Measurements from ENCODE around the gene FAU. TPM values are rescaled to one million over a fixed set of nuclear protein-coding genes. Genes with fewer than 3 reads are reported as not detected.

The FAU gene
- total and polyA plus RNA-seq, 4 donors = 334 to 1,580 (median 978) TPM

GRCh38 chr11:65078786-65079342 is 43.1 kb downstream of the FAU start:
- no peak for TF ChIP-seq CTCF (IDR thresholded peaks at IDR 0.05; ENCODE audit: control extremely low read depth, extremely low read depth)
- 94 to 96% methylated on average over 9 of the region's 9 CpGs for WGBS, 2 donors
- Histone ChIP-seq H3K4me1 (ENCODE audit: control insufficient read depth in 5 of 5, insufficient read depth in 5 of 5, low read length in 5 of 5) (peaks cover 0 to 12% (median 5%) of the 10 kb centered on the region in 5 donors), H3K27me3 (ENCODE audit: control insufficient read depth in 3 of 3, insufficient read depth in 3 of 3, low read length in 2 of 3) (no peaks in the 10 kb centered on the region), H3K4me3 (no peak overlapping the region), H3K36me3 (ENCODE audit: control insufficient read depth in 4 of 4, insufficient read depth in 4 of 4, low read length in 4 of 4) (peaks cover 0 to 13% (median 1%) of the 10 kb centered on the region in 4 donors), H3K27ac (ENCODE audit: low read depth in 1 of 2, low read length in 1 of 2) (no peak overlapping the region), H3K9ac (ENCODE audit: insufficient read depth in 1 of 2, low read length in 2 of 2) (no peak overlapping the region), H3K9me3 (ENCODE audit: control insufficient read depth in 4 of 4, insufficient read depth in 3 of 4, low read length in 3 of 4) (no peaks in the 10 kb centered on the region)
- DNase-seq (no peak), ATAC-seq (ENCODE audit: insufficient read depth, low FRiP score) (no peak)

- H3K9me3 ChIP-seq (ENCODE audit: control insufficient read depth in 4 of 4, insufficient read depth in 3 of 4, low read length in 3 of 4) = no peaks in the 10 kb centered on the region
- peak; percentile 47 for ATAC-seq (ENCODE audit: insufficient read depth, low FRiP score)
- DNase-seq = no peak
- no peak overlapping the region for H3K27ac ChIP-seq (ENCODE audit: low read depth in 1 of 2, low read length in 1 of 2)
- TF ChIP-seq CTCF (IDR thresholded peaks at IDR 0.05; ENCODE audit: control extremely low read depth, extremely low read depth) = peak; percentile 42
- H3K4me3 ChIP-seq = no peak overlapping the region
- H3K4me1 ChIP-seq (ENCODE audit: control insufficient read depth in 5 of 5, insufficient read depth in 5 of 5, low read length in 5 of 5) = peaks cover 0 to 6% (median 3%) of the 10 kb centered on the region in 5 donors
- H3K9ac ChIP-seq (ENCODE audit: insufficient read depth in 1 of 2, low read length in 2 of 2) = no peak overlapping the region
- WGBS, 2 donors = 57 to 66% methylated on average over 3 of the region's 3 CpGs
- no peaks in the 10 kb centered on the region for H3K27me3 ChIP-seq (ENCODE audit: control insufficient read depth in 3 of 3, insufficient read depth in 3 of 3, low read length in 2 of 3)
- peaks cover 0 to 13% (median 1%) of the 10 kb centered on the region in 4 donors for H3K36me3 ChIP-seq (ENCODE audit: control insufficient read depth in 4 of 4, insufficient read depth in 4 of 4, low read length in 4 of 4)
Measured at GRCh38 chr11:65078151-65078550, 43.8 kb downstream of the FAU start.

- Histone ChIP-seq H3K27me3 (ENCODE audit: control insufficient read depth in 3 of 3, insufficient read depth in 3 of 3, low read length in 2 of 3) (no peaks in the 10 kb centered on the region), H3K9me3 (ENCODE audit: control insufficient read depth in 4 of 4, insufficient read depth in 3 of 4, low read length in 3 of 4) (no peaks in the 10 kb centered on the region), H3K4me3 (no peak overlapping the region), H3K4me1 (ENCODE audit: control insufficient read depth in 5 of 5, insufficient read depth in 5 of 5, low read length in 5 of 5) (no peaks in the 10 kb centered on the region), H3K27ac (ENCODE audit: low read depth in 1 of 2, low read length in 1 of 2) (no peak overlapping the region), H3K36me3 (ENCODE audit: control insufficient read depth in 4 of 4, insufficient read depth in 4 of 4, low read length in 4 of 4) (peaks cover 0 to 13% (median 1%) of the 10 kb centered on the region in 4 donors), H3K9ac (ENCODE audit: insufficient read depth in 1 of 2, low read length in 2 of 2) (no peak overlapping the region)
- TF ChIP-seq CTCF (IDR thresholded peaks at IDR 0.05; ENCODE audit: control extremely low read depth, extremely low read depth) = no peak
- DNase-seq (no peak), ATAC-seq (ENCODE audit: insufficient read depth, low FRiP score) (no peak)
- WGBS, 2 donors = 84 to 87% methylated on average over 4 of the region's 4 CpGs
Measured at GRCh38 chr11:65077451-65077850, 44.5 kb downstream of the FAU start.

- TF ChIP-seq CTCF (IDR thresholded peaks at IDR 0.05; ENCODE audit: control extremely low read depth, extremely low read depth) = no peak
- ATAC-seq (ENCODE audit: insufficient read depth, low FRiP score) = no peak
Measured at GRCh38 chr11:65072631-65072966, 49.3 kb downstream of the FAU start.

More at GRCh38 chr11:65072631-65072966, 49.3 kb downstream of the FAU start:
- no peaks in the 10 kb centered on the region for H3K27me3 ChIP-seq (ENCODE audit: control insufficient read depth in 3 of 3, insufficient read depth in 3 of 3, low read length in 2 of 3)
- no peak overlapping the region for H3K9ac ChIP-seq (ENCODE audit: insufficient read depth in 1 of 2, low read length in 2 of 2)
- no peak for DNase-seq
- no peaks in the 10 kb centered on the region for H3K4me1 ChIP-seq (ENCODE audit: control insufficient read depth in 5 of 5, insufficient read depth in 5 of 5, low read length in 5 of 5)
- H3K4me3 ChIP-seq = no peak overlapping the region
- H3K9me3 ChIP-seq (ENCODE audit: control insufficient read depth in 4 of 4, insufficient read depth in 3 of 4, low read length in 3 of 4) = no peaks in the 10 kb centered on the region
- WGBS, 2 donors = 61 to 92% methylated on average over 1 of the region's 1 CpG
- no peak overlapping the region for H3K27ac ChIP-seq (ENCODE audit: low read depth in 1 of 2, low read length in 1 of 2)
- H3K36me3 ChIP-seq (ENCODE audit: control insufficient read depth in 4 of 4, insufficient read depth in 4 of 4, low read length in 4 of 4) = peaks cover 0 to 2% (median 0%) of the 10 kb centered on the region in 4 donors
